RKO (cell line): ENCODE results near the gene S100A13.
"Not testable (repeated sequence)": the region's sequence is repeated elsewhere in the genome, so short reads cannot be mapped to it uniquely, and the experiment has no call there.

Experiments used
- DNase-seq: peaks from one replicate; pipeline ENCODE4 v3.0.0-alpha.2; 2016; ENCODE audit warnings: low spot score

The S100A13 gene

DNA sequence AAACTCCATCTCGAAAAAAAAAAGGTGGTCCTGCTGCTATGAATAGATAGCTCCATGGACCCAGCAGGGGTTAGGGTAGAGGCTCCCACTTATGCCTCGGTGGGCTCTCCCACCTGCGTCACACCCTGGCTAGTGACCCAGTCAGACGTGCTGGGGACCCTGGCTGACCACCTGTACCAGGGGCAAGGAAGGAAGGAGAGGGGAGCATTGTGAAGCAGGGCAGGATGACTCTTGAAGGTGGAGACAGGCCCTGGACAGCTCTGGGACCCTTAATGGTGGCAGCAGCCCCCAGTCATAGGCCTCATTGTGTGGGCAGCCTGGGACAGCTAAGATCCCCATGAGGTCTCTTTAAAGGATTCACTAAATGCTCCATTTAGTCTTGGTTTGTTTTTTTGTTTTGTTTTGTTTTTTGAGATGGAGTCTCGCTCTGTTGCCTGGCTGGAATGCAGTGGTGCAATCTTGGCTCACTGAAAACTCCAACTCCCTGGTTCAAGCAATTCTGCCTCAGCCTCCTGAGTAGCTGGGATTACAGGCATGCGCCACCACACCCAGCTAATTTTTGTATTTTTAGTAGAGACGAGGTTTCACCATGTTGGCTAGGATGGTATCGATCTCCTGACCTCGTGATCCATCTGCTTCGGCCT, 20.8 kb upstream of the S100A13 start:
- no peak for DNase-seq

DNA sequence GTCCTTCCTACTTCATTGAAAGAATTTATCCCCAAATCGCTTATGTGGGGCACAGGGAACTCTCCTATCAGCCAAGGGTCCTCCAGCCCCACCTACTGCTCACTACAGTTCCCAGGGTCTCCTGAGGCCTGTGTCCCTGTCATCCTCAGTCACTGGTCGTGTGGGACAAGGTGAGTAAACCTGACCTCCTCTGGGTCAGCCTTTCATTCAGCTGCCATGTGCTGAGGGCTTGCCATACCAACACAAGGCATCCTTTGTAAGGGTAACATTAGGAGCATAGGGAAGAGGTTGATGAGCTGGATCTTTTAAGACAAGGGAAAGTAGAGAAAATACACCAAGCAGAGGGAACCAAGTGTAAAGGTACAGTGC, 20.0 kb upstream of the S100A13 start:
- DNase-seq = no peak

DNA sequence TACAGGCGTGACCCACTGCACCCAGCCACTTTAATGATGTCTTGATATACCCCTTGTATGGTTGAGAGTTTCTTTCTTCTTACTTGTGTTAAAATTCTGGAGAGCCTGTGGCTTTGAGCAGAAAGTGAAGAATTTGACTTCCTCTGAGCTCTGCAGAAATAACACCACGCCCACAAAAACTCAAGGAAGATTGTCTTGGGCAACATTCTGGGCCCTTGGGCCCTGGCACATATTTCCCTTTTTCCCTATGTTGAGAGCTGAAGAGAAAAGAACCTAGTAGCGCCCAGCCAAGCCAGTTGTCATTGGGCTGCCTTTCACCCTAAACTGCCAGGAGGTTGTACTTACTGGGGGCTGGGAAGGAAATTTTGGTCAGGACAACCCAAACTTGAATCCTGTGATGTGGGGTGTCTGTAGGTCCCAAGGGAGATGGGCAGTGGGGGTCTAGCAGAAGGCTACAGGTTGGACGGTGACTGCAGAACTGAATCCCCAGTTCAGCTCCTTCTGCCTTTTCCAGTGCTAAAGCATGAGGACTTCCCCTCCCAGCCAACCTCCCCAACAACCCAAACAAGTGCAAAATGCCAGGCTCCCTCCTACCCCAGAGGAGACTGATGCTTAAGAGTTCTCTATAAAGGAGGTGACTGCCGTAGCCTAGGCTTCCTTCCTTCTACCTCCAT, 19.5 kb upstream of the S100A13 start:
- no peak for DNase-seq

DNA sequence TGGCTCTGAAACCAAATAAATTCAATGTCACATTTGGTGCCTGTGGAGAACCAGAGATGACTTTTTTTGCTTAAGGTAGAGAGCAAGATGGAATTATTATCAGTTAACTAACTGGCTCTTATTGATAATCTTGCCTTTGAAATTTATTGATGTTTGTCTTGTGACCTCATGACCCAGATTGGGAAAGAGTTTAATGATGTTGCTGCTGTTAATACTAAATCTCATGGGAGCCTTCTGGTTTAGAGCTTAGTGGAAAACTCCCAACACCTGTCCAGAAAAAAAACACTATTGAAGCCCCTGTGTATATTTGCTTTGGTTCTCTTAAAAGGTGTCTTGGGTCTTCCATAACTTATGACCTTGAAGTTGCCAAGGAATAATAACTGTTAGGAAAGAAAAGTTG, 16.5 kb upstream of the S100A13 start:
- DNase-seq = no peak

DNA sequence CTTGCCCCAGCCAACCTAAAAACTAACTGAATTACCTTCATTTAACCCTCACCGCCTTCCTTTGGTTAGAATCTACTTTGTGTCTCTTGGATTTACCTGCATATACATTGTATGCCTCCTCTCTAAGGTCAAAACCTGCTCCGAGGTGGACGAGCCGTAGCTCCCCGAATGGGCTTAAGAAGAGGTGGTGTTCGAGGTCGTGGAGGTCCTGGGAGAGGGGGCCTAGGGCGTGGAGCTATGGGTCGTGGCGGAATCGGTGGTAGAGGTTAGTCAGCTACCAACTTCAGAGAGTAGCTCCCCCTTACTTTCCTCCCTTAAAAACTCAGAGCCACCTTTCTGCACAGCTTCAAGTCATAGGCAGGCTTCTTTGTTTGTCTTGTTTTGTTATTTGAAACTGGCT, 15.8 kb upstream of the S100A13 start:
- DNase-seq = no peak

DNA sequence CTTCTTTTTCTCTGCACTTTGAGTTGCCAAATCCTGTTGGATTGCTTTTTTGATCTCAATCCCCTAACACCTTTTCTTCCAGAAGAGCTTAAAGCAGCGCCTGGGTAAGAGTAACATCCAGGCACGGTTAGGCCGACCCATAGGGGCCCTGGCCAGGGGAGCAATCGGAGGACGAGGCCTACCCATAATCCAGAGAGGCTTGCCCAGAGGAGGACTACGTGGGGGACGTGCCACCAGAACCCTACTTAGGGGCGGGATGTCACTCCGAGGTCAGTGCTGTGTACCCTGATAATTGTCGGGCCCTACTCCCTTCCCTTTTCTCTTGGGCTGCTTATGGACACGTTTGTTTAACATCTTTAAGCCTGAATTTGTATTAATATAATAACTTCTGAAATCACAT, 14.9 kb upstream of the S100A13 start:
- DNase-seq = no peak

DNA sequence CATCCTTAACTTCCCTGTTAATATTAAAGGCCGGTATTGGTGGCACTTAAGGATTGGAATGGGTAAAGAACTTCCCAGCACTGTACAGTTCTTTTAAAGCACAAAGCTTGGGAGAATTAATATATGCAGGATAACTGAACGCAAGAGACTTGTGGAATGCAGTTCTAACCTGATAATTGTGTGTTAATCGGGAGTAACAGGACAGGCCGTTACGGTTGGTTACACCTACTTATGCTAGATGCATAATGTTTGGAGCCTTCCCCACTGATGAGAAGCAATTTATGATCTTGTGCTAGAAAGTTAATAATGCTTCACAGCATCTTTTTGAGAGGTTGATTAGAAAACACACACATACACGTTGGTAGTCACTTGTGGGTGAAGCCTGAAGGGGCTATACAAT, 13.6 kb upstream of the S100A13 start:
- DNase-seq = no peak

DNA sequence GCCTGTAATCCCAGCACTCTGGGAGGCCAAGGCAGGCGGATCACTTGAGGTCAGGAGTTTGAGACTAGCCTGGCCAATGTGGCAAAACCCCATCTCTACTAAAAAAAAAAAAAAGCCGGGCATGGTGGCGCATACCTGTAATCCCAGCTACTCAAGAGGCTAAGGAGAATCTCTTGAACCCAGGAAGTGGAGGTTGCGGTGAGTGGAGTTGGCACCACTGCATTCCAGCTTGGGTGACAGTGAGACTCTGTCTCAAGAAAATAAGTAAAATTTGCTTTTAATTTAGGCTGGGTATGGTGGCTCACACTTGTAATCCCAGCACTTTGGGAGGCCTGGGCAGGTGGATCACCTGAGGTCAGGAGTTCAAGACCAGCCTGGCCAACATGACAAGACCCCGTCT, 12.9 kb upstream of the S100A13 start:
- DNase-seq = not testable (repeated sequence)

DNA sequence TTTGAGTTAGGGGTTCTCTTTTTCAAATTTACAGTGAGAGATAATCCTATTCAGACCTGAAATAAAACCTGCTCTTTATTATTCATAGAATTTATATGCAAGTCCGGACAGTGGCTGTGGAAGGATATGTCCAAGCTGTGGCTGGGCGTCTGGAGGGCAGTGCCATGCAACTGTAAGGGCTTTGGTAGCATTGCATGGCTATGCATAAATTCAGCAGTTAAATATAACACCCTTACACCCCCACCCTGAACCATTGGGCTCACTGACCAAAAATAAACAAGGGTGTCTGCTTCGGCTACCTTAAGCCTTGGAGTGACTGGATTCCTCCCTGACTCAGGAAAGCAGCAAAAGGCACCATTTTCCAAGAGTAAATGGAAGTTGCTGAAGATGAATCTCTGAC, 12.0 kb upstream of the S100A13 start:
- DNase-seq = no peak

DNA sequence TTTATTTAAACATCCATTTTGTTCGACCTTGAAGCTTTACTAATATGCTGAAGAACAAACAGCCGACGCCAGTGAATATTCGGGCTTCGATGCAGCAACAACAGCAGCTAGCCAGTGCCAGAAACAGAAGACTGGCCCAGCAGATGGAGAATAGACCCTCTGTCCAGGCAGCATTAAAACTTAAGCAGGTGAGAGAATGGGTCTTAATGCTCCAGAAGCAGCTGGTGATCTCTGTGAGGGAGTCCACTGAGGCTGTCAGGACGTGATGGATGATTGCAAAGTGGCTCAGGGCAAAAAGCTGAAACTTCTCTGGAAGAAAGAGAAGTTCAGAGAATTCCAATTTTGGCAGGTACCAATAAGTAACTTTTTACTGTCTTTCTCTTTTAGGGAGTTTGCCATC, 11.0 kb upstream of the S100A13 start:
- no peak for DNase-seq

DNA sequence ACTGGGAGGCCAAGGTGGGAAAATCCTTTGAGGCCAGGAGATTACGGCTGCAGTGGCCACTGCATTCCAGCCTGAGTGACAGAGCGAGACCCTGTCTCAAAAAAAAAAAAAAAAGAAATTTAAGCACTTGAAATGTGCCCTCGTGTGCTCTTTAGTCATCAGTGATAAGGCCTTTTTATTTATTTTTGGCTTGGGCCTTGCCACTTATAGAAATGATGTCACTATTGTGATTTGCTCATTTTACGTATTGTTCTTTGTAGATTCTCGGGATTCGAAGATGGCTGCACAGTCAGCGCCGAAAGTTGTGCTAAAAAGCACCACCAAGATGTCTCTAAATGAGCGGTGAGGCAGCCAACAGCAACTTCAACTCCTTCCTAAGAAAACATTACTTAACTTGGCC, 9.0 kb upstream of the S100A13 start:
- DNase-seq = no peak

DNA sequence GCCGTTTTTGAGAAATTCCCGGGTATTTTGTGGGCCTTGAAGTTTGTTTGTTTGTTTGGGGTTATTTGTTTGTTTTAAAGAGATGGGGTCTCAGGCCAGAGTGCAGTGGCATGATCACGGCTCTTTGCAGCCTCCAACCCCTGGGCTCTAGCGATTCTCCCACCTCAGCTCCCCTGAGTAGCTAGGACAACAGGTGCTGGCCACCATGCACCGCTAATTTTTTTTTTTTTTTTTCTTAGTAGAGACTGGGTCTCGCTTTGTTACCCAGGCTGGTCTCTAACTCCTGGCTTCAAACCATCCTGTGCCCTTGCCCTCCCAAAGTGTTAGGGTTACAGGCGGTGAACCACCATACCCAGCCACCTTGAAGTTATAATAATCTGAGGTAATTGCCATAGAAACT, 8.6 kb upstream of the S100A13 start:
- DNase-seq = no peak

DNA sequence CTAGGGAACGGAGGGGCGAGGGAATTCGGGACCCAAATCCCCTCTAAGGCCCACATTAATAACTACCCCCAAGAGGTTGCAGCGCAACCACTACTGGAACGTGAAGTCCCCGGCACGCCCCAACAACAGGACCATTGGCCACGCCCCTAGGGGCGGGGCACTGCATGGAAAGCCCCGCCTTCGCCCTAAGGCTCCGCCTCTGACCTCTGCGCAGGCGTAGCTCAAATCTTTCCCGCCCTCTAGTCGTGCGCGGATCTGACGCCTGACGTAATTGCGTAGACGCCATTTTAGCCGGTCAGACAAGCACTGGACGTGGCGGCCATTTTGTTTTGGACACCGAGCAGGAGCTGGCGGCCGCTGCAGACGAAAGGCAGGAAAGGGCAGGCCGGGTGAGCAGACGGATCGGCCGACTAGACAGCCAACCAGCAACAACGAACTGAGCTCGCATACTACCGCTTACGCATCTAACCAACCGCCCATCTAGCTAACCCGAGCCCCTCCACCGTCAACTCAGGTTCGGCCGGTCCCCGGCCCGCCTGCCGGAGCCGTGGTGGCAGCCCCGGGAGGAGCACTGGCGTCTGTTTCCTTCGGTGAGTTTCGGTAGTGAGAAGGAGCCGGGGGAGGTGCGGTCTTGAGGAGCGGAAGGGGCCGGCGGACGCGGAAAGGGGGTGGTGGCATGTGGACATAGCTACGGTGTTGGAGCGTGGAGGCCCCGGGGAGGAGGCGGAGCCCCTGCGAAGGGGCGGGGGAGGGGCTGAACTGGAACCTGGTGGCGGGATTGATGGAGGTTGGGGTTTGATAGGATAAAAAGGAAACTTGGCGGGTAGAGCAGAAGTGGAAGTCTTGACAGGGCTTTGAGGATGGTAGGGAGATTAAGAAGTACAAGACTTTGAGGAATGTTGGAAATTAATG, 6.7 kb upstream of the S100A13 start, which contains the start of gene CHTOP:
TSS of gene CHTOP (plus strand) at position 313 of the 912 bp plus-strand sequence. CDS start 2,523 bp downstream, outside the sequence.
- DNase-seq = peak; percentile 98

DNA sequence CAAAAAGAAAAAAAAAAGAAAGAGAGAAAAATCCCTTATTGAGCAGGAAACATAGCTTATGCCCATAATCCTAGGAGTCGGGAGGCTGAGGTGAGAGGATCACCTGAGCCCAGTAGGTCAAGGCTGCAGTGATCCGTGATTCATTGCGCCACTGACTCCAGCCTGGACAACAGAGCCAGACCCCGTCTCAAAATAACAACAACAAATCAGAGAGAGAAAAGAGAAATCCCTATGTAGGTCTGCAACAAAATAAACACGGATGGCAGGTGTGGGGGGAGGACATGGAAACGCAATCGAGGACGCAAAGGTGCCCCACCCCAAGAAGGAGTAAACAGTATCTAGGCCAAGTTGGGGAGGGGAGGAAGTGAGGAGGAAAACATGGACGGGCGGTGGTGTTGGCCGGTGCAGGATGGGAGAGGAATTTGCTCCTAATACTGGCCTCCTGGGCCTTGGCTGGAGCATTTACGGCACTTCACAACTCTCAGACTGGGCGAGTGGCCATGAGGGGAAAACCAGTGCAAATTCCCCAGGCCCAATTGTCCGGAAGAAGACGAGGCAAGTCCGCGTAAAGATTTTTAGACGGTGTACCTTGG, 6.0 kb upstream of the S100A13 start:
- DNase-seq = peak; percentile 47

DNA sequence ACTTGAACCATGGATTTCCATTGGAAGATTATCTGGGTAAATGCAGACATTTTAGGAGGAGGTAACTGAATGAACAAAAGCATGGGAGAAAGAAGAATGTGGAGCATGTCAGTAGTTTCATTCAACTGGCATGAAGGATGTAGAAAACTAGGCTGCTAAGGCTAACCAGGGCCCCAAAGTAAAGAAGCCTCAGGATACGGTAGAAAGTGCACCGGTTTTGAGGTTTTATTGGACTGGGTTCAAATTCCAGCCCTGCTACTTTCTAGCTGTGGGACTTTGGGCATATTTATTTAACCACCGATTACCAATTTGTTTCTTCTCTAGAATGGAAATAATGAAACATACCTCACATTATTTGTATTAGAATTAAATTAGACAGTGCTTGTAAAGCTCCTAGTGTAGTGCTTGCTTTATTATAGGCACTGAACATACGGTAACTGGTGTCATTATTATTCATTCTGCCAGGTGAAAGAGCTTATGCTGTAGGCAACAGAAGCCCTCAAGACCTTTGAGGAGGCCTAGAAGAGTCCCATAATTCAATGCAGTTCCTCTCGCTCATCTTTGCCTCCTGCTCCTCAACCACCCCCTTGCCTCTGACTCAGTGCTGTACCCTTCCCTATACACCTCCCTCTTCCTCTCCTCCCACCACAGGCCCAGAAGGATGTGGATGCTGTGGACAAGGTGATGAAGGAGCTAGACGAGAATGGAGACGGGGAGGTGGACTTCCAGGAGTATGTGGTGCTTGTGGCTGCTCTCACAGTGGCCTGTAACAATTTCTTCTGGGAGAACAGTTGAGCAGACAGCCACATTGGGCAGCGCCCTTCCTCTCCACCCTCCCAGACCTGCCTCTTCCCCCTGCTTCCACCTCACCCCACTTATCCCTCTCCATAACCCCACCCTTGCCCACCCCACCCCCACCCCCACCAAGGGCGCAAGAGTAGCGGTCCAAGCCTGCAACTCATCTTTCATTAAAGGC, 4.0 kb upstream of the S100A13 start:
- no peak for DNase-seq

DNA sequence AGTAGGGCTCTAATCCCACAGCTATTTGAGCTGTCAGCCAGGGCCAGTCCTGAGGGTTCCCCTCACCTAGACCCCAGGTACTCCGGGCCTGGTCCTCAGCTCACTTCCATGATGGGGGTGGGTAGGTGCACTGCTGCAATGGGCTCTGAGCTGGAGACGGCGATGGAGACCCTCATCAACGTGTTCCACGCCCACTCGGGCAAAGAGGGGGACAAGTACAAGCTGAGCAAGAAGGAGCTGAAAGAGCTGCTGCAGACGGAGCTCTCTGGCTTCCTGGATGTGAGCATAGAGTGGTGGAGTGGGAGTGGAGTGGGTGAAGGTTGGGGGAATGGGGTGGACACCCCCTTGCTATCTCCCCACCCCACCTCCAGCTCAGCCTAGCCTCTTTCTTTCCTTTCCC, 3.1 kb upstream of the S100A13 start:
- no peak for DNase-seq

DNA sequence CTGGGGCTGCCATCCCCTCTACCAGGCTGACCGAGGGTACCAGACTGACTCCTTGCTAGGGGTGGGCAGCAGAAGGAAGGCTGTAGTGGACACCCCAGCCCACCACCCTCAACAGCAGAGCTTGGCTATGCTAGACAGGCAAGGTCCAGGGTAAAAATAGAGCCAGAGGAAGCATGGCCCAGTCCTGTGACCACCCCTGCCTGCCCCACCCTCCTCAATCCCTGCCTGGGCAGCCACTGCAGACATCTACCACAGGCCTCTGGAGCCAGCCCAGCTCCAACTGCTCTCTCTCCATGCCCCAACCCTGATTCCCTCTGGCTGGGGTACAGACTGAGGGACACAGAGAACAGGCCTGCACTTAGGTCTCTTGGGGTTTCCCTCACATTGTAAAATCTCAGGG, 2.7 kb upstream of the S100A13 start:
- no peak for DNase-seq

DNA sequence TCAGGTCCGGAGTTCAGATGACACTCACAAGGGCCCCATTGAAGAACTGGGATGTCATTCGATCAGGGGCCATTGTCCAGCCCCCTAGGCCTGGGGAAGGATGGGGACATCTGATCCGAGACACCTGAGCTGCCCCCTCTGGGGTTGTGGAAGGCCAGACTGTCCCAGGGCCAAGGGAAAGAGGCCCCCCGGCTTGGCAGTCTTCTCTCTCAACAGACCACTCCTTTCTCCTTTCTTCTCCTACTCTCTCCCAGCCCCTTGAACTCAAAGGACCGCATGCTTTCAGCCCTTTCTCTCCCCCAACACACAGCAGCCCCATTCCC, 2.0 kb upstream of the S100A13 start:
- no peak for DNase-seq

DNA sequence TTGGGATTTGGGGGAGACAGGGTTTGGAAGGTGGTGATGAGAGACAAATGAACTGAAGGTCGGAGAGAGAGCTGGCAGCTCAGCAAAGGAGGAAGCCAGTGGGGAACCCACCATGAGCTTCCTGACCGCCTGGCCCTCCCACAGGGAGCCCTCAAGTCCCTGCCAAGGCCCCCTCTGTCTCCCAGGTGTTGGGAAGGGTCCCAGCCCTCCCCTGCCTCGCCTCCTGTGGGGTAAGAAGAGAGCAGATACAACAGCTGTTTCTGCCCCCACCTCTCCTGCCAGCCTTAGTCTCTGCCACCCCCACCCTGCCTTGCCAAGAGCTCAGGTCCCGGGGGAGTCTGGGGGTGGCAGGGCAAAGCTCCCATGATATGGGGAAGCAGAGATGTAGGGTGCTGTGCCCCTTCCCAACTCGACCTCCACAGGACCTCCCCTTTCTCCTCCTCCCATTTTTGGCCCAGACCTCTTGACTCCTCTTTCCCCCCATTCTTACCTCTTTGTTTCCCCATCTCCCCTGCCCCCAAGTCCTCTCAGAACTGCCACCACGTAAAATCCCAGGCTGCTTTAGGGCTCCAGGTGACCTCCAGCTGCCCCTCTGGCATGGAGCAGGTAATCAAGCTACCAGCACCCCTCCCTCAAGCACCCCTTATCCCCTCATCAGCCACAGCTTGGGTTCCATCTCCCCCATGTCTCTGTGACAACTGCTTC, 1.5 kb upstream of the S100A13 start:
- no peak for DNase-seq

DNA sequence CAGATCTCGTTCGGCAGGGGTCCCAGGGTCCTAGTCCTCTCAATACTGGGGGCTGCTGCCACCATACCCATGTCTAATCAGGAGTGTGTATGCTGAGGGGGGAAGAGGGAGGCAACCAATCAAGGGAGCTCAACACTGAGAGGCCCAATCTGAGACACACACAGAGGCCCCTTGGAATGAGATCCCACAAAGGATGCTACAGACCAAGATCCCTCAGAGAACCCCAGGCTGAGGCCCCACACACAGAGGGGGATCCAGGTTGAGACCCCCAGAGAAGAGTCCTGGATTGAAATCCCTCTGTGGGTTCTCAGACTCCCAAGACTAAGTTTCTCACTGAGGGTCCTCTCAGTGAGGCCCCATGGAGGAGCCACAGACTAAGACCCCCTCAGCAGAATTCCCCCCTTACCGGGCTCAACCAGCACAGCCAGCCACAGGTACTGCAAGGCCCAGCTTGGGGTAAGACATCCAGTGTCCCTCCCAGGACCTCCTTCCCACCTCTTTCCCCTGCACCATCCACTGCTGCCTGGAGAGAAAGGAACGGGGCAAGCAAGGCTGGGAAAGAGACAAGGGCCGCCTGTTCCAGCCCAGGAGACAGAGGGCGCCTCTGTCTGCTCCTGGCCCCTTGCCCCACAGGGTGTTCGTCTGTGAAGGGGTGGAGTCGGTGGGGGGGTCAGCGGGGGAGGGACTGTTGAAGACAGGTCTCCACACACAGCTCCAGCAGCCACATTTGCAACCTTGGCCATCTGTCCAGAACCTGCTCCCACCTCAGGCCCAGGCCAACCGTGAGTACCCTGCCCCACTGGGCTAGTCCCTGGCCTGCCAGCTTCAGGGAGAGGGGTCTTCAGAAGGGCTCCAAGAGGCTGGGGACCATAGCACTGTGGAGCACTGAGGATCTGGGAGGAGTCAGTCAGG, 666 bp upstream of the S100A13 start, which contains the start of gene S100A1:
TSS of gene S100A1 (plus strand) at position 720 of the 912 bp plus-strand sequence. CDS start 2,088 bp downstream, outside the sequence.
- DNase-seq = no peak
